Suppressor macrophage treated with lipopolysaccharide for 4 hours (primary cell): ENCODE results near the gene UBTF.

ENCODE experiments used
- DNase-seq: peaks from one replicate; pipeline ENCODE4 v3.0.0-alpha.2; 2020

The UBTF gene

GRCh38 chr17:44167181-44167861 lies 52.2 kb downstream of the UBTF start:
- no peak for DNase-seq

- DNase-seq = no peak
Observed at GRCh38 chr17:44164476-44164875, 55.0 kb downstream of the UBTF start.

DNA sequence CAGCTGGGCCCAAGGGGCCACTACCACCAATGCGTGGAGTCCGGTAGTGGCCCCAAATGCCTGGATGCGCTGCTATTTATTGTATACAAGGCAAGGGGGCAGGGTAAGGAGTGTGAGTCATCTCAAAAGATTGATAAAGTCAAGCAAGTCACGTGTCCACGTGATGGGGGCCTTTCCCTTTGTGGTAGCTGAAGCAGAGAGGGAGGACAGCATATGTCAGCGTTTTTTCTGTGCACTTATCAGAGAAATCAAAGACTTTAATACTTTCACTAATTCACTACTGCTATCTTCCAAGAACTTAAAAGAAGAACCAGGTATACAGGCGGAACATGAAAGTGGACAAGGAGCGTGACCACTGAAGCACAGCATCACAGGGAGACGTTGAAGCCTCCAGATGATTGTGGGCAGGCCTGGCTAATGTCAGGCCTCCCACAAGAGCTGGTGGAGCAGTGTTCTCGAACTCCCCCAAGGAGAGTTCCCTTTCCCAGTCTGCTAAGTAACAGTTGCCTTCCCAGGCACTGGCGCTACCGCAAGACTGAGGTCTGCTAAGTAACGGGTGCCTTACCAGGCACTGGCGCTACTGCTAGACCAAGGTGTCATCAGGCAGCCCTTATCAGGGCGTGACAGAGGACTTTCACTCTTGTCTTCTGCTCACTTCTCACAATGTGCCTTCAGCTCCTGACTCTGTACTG lies 59.8 kb downstream of the UBTF start:
- no peak for DNase-seq

DNA sequence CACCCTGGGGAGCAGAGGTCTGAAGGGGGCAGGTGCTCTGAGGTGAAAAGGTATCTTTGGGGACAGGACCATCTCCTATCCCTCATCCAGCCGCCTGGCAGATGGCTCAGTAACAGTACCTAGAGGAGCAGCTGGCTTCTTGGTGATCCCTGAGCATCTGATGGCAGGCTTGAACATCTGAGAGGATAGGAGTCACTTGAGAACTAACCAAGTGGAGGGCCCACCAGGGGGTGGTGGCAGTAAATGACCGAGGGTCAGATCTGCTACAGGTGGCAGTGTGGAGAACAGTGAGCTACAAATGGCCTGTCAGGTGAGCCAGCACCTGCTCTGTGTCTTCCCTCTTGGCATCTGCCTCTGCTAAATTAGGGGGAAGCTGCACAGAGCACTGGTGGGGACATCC lies 64.0 kb downstream of the UBTF start:
- DNase-seq = no peak
